OCI-LY3 (cell line): ENCODE results near the gene MAGI1.

Experiments used
- CTCF ChIP-seq: fragments of 200-600, 300-600 bp; sonication (generic); IDR thresholded peaks from 2 replicates; pipeline ENCODE4 v1.5.1; 2014; ENCODE audit warnings: antibody characterized with exemption, low read length, low read depth
- EZH2phosphoT487 ChIP-seq: fragments of 200-600 bp; shearing (Covaris generic); IDR thresholded peaks from 2 replicates; pipeline ENCODE4 v1.6.1; 2018; ENCODE audit warnings: antibody characterized with exemption, mixed run types, low read depth

- TF ChIP-seq CTCF (no peak), EZH2phosphoT487 (no peak)
These were observed 659.5 kb downstream of the MAGI1 start for GRCh38 chr3:65379223-65379622.
